Measurements from ENCODE around the gene SLC6A19. TPM values are rescaled to one million over a fixed set of nuclear protein-coding genes. Genes with fewer than 3 reads are reported as not detected.

SLC6A19 gene
- total RNA-seq, 1 donor from 2014 or later = not detected

- Histone ChIP-seq H3K27me3 (peaks cover 16% of the 10 kb centered on the region), H3K36me3 (no peaks in the 10 kb centered on the region), H4K20me1 (ENCODE audit: low read depth) (peaks cover 29% of the 10 kb centered on the region), H3F3A (ENCODE audit: low read depth) (no peaks in the 10 kb centered on the region), H3K4me2 (no peak overlapping the region), H3K79me2 (ENCODE audit: low read depth) (no peaks in the 10 kb centered on the region), H3K4me3 (no peak overlapping the region), H3K27ac (no peak overlapping the region), H3K9me3 (ENCODE audit: low read depth) (no peaks in the 10 kb centered on the region), H3K4me1 (peaks cover 5% of the 10 kb centered on the region), H2AFZ (replicated peaks) (no peak overlapping the region), H3K9ac (no peak overlapping the region)
- Mint-ChIP-seq H3K4me3 (no peak overlapping the region), H3K4me1 (peaks cover 2% of the 10 kb centered on the region), H3K27me3 (ENCODE audit: insufficient read depth, low read depth) (peaks cover 7% of the 10 kb centered on the region), H3K9me3 (no peaks in the 10 kb centered on the region), H3K27ac (no peak overlapping the region), H3K36me3 (no peaks in the 10 kb centered on the region)
- no peak for DNase-seq (ENCODE audit: low spot score)
- TF ChIP-seq CTCF (IDR thresholded peaks at IDR 0.05) (no peak), EZH2phosphoT487 (IDR thresholded peaks at IDR 0.05) (no peak), EZH2 (IDR thresholded peaks at IDR 0.05) (no peak)
Observed at GRCh38 chr5:1245905-1246576, 44.6 kb downstream of the SLC6A19 start.

GRCh38 chr5:1246711-1247431 lies 45.5 kb downstream of the SLC6A19 start:
- Histone ChIP-seq H3K9ac (no peak overlapping the region), H3K36me3 (no peaks in the 10 kb centered on the region), H4K20me1 (ENCODE audit: low read depth) (peaks cover 29% of the 10 kb centered on the region), H3F3A (ENCODE audit: low read depth) (no peaks in the 10 kb centered on the region), H3K27ac (no peak overlapping the region), H3K79me2 (ENCODE audit: low read depth) (no peaks in the 10 kb centered on the region), H3K9me3 (ENCODE audit: low read depth) (no peaks in the 10 kb centered on the region), H3K4me2 (peak overlapping the region; percentile 35), H3K4me3 (no peak overlapping the region), H3K27me3 (peaks cover 16% of the 10 kb centered on the region), H2AFZ (replicated peaks) (no peak overlapping the region), H3K4me1 (peaks cover 5% of the 10 kb centered on the region)
- no peaks in the 10 kb centered on the region for H3K36me3 Mint-ChIP-seq
- no peak overlapping the region for H3K4me3 Mint-ChIP-seq
- TF ChIP-seq EZH2phosphoT487 (IDR thresholded peaks at IDR 0.05) (no peak), EZH2 (IDR thresholded peaks at IDR 0.05) (no peak), CTCF (IDR thresholded peaks at IDR 0.05) (no peak)
- peak; percentile 93 for DNase-seq (ENCODE audit: low spot score)
- H3K27me3 Mint-ChIP-seq (ENCODE audit: insufficient read depth, low read depth) = peaks cover 7% of the 10 kb centered on the region
- peaks cover 2% of the 10 kb centered on the region for H3K4me1 Mint-ChIP-seq
- H3K27ac Mint-ChIP-seq = no peak overlapping the region
- no peaks in the 10 kb centered on the region for H3K9me3 Mint-ChIP-seq

DNA sequence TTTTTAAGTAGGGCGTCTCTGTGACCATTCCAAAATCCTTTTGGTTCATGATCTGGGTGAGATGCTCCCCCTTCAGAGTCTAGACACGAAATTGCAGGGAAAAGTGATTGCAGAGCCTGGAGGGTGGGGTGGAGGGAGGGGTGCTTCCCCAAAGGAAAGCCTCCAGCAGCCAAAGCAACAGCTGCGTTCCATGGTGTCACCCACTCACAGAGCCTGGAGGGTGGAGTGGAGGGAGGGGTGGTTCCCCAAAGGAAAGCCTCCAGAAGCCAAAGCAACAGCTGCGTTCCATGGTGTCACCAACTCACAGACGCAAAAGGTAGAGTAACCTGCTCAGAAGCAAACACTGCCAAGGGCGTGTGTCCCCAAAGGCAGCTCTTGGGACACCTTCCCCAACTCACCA lies 46.4 kb downstream of the SLC6A19 start:
- H3K9me3 ChIP-seq (ENCODE audit: low read depth) = no peaks in the 10 kb centered on the region
- Mint-ChIP-seq H3K27me3 (ENCODE audit: insufficient read depth, low read depth) (peaks cover 8% of the 10 kb centered on the region), H3K4me1 (peaks cover 2% of the 10 kb centered on the region), H3K27ac (no peak overlapping the region), H3K9me3 (no peaks in the 10 kb centered on the region), H3K36me3 (no peaks in the 10 kb centered on the region), H3K4me3 (no peak overlapping the region)
- H3K4me3 ChIP-seq = no peak overlapping the region
- H4K20me1 ChIP-seq (ENCODE audit: low read depth) = peaks cover 29% of the 10 kb centered on the region
- H3K79me2 ChIP-seq (ENCODE audit: low read depth) = no peaks in the 10 kb centered on the region
- H3K36me3 ChIP-seq = no peaks in the 10 kb centered on the region
- H3K27ac ChIP-seq = no peak overlapping the region
- no peak overlapping the region for H2AFZ ChIP-seq (replicated peaks)
- no peak overlapping the region for H3K9ac ChIP-seq
- no peak overlapping the region for H3K4me2 ChIP-seq
- DNase-seq (ENCODE audit: low spot score) = no peak
- no peaks in the 10 kb centered on the region for H3F3A ChIP-seq (ENCODE audit: low read depth)
- no peak for TF ChIP-seq CTCF (IDR thresholded peaks at IDR 0.05)
- TF ChIP-seq EZH2phosphoT487 (IDR thresholded peaks at IDR 0.05) = no peak
- no peak for TF ChIP-seq EZH2 (IDR thresholded peaks at IDR 0.05)
- peaks cover 5% of the 10 kb centered on the region for H3K4me1 ChIP-seq
- H3K27me3 ChIP-seq = peaks cover 16% of the 10 kb centered on the region

All from neural progenitor cell (in vitro differentiated cells).